Erythroblast (primary cell): Measurements from ENCODE around the gene COG7.
"Not testable (repeated sequence)": the region's sequence is repeated elsewhere in the genome, so short reads cannot be mapped to it uniquely, and the experiment has no call there.

Experiments used
- DNase-seq, 2 experiments: peaks; one replicate each; lab custom pipeline; 2025; lab: John Stamatoyannopoulos, UW
- GATA1 ChIP-seq: IDR thresholded peaks from 2 replicates; pipeline ENCODE4 v1.6.1; 2011; ENCODE audit warnings: low read depth, mild to moderate bottlenecking, control low read depth, low read length, moderate library complexity
- POLR2A ChIP-seq: IDR thresholded peaks from 2 replicates; pipeline ENCODE4 v1.6.1; 2011; ENCODE audit warnings: mild to moderate bottlenecking, low read length

COG7 gene

GRCh38 chr16:23395732-23396131 lies 57.3 kb downstream of the COG7 start:
- TF ChIP-seq POLR2A (no peak), GATA1 (no peak)
- DNase-seq, result no peak

DNA sequence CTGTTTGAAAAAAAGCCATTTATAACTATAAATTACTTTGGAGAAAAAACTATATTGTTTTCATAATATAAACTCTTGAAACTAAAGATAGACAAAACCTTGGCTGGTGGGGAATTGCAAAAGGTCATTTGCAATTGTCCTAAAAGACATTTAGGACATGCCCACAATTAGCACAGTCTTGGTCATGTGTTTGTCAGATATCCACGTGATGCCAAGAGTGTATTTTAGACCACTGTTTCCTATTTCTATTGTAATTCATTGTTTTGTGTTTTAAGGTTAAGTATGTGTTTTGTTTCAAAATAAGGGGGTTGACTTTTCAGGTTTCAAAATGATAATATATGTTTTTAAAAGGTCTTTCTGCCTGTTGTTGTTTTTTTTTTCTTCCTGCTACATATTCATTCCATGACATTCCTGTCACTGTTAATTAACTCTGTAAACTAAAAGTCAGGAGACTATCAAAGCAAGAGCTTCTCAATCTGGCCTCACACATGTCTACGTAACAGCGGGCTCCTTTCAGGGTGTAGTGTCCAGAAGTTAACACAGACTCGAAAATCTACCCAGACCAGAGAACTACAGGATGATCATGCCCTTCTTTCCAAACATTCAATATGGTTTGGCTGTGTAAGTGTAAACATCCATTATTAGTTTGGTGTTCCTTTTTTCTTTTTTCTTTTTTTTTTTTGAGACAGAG lies 58.7 kb downstream of the COG7 start:
- TF ChIP-seq POLR2A (no peak), GATA1 (no peak)
- DNase-seq, result no peak

DNA sequence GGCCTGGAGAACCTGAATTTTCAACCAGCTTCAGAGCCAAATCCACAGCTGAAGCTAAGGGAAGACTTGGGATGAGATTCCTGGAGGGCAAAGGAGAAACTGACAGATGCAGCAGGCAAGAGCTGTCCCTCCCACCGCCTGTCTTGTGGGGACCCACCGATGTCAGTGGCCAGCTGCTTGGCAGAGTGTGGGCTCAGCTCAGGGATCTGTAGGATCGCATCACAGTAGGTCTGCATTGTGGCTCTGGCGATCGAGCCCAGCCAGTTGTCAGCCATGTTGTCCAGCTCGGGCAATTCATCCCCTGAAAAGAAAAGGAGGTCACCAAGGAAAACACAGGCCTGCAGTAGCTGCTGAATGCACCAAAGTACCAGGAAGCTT lies 60.8 kb downstream of the COG7 start:
- no peak for DNase-seq
- TF ChIP-seq GATA1, result no peak
- no peak for TF ChIP-seq POLR2A

DNA sequence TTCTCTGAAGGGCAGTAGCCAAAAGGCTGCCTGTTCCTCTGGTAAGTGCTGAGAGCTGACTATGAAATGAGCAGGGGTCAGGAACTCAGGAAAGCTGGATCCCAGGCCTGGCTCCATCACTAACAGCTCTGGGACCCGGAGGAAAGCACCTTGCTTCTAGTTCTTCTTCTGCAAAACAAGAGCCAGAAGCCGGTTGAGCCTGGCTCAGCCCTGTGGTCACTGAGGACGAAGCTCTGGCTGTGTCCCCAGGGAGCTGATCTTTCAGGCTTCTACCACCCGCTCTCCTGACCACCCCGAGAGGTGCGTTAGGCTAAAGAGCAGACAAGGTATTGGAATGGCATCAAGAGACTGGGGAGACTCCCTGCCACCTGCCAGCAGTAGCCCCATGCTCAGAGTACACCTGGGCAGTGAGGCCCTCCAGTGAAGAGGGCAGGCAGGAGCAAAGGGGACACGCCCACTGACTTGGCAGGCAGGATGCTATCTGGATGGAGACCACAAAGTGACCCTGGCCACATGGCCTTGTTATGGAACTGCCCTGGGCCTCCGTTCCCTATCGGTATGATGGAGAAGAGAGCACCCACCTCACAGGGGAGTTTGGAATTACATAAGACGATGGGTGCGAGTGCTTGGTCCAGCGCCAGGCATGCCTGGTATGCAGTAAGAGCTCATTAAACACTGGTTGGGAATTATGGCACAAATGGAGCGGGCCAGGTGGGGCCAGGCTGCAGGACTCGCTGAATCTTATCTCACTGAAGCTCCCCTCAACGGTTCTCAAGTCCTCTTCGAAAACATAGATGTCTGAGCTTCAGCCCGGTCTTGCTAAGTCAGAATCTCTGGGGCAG lies 61.4 kb downstream of the COG7 start:
- TF ChIP-seq POLR2A (no peak), GATA1 (no peak)
- no peak for DNase-seq

DNA sequence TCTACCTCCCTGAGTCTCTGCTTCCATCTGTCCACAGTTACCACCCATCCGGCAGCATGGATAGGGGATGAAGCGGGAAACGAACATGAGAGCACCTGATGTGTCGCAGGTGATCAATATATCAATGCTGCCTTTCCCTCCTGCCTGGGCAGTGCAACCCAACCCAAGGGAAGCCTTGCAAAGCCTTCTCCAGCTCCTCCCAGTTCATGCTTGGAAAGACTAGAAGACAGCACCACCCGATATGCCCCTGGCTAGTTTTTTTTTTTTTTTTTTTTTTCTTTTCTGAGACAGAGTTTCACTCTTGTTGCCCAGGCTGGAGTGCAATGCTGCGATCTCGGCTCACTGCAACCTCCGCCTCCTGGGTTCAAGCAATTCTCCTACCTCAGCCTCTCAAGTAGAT lies 63.1 kb downstream of the COG7 start:
- not testable (repeated sequence) for DNase-seq

- DNase-seq, result no peak
- TF ChIP-seq POLR2A (no peak), GATA1 (no peak)
These were observed 63.8 kb downstream of the COG7 start for GRCh38 chr16:23389201-23389600.

DNA sequence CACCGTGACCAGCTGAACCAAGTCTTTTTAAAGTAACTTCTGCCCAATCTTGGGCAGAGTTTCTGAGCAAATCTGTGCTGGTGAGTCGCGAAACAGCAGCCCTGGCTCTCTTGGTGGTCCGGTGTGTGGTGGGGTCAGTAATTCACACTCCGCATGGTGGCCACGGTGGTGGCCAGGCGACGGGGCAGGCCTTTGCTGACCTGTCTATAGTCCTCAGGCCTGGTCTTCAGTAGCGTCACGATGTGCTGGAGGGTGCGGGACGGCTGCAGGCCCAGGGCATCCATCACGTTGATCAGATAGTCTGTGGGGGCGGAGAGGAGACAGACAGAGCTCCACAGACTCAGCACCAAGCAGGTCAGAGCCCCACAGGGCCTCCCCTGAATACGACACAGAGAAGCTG lies 64.2 kb downstream of the COG7 start:
- DNase-seq, result no peak
- TF ChIP-seq GATA1 (no peak), POLR2A (no peak)

DNA sequence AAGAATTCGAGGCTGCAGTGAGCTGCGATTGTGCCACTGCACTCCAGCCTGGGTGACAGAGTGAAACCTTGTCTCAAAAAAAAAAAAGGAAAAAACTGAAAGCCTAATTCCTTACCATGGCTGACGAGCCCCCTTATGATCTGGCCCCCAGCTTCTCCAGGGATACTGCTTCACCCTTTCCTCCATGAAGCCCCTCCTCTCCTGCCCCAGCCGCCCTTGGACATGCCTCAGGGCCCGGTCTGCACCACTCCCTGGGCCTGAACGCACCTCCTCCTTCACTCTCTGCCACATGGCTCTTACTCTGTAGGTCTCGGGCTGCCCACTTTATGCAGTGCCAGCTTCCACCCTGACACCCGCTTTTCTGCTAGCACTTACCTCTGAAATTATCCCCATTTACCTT lies 65.3 kb downstream of the COG7 start:
- TF ChIP-seq POLR2A (no peak), GATA1 (no peak)
- DNase-seq, result no peak

GRCh38 chr16:23385441-23385840 lies 67.5 kb downstream of the COG7 start:
- no peak for DNase-seq
- TF ChIP-seq GATA1 (no peak), POLR2A (no peak)

DNA sequence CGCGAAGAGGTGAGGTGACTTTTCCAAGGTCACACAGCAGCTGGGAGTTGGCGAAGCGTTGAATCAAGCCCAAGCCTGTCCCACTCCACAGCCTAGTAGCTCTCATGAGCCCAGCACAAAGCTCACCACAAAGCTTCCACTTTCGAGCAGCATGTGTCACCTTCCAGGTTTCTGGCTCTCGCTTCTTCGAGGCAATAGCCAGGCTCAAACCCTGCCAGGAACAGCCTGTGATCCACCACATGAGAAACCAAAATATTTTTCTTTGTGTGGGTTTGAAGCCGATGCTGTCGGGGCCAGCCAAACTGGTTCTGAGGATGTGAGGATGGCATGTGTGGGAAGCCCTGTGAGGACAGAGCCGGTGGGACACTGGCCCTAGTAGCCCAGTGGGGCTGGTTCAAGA lies 68.1 kb downstream of the COG7 start:
- no peak for DNase-seq
- no peak for TF ChIP-seq POLR2A
- TF ChIP-seq GATA1, result no peak

GRCh38 chr16:23383881-23384280 lies 69.1 kb downstream of the COG7 start:
- TF ChIP-seq GATA1 (no peak), POLR2A (no peak)
- DNase-seq, result no peak

DNA sequence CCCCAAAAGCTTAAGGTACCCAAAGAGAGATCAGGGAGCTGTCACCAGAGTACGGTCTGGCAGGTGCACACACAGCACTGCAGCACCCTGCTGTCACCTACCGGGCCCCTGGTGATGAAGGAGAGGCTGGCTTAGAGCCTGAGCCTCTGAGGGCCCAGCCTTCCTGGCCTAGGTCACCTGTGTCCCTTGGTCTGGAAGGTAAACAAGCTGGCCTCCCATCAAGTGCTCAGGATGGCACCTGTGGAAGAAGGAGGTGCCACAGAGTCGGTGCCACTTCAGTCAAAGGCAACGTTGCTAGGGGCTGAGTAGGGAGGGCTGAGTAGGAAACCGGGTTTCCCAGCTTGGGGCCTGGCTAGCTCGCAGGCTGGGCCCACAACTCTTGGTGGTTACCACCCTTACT lies 70.7 kb downstream of the COG7 start:
- no peak for DNase-seq
- TF ChIP-seq POLR2A (no peak), GATA1 (no peak)

GRCh38 chr16:23381702-23382101 lies 71.3 kb downstream of the COG7 start:
- DNase-seq, result not testable (repeated sequence)

DNA sequence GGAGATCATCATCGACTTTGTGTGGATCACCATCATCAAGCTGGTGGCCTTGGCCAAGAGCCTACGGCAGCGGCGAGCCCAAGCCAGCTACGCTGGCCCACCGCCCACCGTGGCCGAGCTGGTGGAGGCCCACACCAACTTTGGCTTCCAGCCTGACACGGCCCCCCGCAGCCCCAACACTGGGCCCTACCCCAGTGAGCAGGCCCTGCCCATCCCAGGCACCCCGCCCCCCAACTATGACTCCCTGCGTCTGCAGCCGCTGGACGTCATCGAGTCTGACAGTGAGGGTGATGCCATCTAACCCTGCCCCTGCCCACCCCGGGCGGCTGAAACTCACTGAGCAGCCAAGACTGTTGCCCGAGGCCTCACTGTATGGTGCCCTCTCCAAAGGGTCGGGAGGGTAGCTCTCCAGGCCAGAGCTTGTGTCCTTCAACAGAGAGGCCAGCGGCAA lies 72.5 kb downstream of the COG7 start:
- TF ChIP-seq POLR2A (no peak), GATA1 (no peak)
- DNase-seq, result no peak

GRCh38 chr16:23379707-23380106 lies 73.3 kb downstream of the COG7 start:
- TF ChIP-seq GATA1, result no peak
- no peak for TF ChIP-seq POLR2A
- no peak for DNase-seq
